ENCODE data around the gene PSMF1.

Gene PSMF1

DNA sequence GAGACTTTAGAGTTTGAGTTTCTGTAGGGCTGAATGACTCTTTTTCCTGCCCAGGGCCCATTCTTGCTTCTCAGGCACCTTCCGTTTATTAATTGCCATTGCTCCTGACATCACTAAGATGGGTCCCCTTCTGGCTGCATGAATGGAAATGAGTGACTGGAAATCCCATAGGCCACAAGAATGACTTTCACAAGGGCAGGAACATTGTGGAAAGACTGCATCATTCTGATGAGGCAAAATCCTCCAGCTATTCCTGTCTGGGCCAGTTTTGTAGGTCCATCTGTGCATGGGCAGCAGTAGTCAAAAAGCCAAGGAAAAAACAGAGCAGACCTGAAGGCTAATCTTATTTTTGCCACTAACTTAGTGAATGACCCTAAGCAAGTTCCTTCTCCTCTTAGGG lies 47.1 kb downstream of the PSMF1 start:
- no peak for DNase-seq

DNA sequence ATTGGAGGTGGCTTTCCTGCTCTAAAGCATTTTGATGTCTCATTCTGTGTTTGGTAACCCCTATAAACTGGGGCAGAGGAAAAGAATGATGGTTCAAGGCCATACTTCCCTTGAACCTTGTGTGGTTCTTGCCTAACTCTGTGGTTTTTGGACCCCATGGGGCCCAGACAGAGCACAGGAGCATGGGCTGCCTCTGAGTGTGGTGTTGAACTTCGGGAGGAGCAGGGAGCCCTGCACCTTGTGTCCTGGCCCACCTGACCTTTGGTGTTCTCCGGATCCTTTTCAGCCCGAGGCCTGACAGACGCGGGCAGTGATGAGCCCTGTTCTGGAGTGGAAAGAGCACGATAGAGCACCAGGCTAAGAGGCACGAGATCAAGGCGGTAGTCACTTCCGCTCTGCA lies 47.5 kb downstream of the PSMF1 start:
- DNase-seq: no peak

DNA sequence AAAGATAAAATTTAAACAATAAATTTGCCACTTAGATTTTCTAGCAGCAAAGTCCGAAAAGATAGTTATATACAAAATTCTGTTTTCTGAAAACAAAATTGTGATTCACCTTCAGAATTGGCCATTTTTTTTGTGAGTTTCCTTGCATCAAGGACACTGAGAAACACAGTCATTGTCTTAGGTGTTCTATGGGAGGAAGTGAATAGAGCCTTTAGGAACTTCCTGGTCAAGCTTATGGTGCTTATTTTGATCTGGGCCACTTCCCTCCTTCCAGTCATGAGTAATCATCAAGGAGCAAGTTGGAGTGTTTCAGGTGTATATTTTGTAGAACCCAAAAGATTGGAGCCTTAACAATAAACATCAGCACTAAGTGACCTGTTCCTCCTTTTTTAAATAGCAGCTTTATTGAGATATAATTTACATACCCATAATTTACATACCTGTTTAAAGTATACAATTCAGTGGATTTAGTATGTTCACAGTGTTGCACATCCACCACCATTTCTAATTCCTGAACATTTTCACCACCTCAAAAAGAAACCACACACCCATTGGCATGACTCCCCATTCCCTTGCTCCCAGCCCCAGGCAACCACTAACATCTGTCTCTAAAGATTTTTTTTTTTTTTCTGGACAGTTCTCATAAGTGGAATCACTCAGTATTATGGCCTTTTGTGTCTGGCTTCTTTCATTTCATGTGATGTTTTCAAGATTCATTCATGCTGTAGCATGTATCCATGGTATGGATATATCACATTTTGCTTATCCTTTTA lies 48.7 kb downstream of the PSMF1 start:
- no peak for DNase-seq

DNA sequence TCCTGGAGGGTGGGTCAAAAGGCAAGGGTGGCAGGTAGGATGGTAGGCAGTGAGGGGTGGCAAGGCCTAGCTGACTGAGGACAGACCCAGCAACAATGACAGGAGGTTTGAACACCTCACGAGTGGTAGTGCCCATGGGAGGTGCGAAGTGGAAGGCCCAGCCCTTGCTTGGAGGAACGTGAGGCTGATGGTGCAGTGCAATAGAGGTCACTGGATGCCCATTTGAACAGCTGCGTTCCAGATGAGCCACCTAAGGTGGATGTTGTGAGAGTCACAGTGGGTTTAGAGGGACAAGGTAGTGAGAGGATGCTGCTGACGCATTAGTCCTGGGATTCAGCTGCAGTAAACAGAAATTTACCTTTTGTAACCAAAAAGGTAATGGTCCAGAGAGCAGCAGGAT lies 50.8 kb downstream of the PSMF1 start:
- DNase-seq: no peak

DNA sequence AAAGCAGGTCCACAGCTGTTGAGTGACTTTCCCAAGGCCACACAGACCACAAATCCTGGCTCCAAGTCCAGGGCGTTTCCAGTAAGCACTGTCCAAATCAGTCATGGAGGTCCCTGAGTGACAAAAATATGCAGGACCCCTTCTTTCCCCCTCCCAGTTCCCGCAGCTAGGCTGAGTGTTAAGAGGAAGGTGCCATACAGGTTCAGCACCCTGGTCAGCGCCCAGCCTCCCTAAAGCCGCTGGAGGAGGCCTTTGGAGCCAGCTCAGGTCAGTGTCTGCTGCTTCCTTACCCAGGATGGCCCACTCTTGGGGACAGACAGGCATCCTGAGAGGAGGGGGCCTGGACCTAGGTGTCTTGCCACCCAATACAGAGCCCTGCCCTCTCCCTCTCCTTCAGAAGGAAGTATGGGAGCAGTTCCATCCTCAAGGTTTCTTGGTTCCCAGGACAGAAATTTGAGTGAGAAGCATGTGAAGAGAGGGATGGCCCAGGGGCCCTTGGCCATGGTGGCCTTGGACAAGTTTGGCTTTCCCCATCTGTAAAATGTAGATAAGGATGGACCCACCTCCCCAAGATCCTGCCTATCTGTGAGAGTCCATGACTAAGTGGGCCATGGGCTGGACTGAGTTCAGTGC lies 53.2 kb downstream of the PSMF1 start:
- no peak for DNase-seq

DNA sequence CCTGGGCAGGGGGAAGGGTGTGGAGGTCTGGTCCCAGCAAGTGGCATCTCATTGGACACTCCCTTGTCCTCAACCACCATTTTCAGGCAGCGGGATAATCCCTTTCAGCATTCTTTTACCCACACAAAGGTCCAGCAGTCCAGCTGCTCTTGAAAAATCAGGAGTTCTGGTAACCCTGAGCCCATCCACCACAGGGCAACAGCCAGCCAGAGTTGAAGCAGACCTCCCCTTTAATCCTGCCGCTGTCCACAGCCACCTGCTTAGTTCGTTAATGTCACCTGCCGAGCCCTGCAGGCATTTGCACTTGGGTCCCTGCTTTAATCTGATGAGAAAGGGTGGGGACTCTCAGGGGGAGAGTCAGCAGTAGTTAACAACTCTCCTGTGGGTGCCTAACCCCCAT lies 55.3 kb downstream of the PSMF1 start:
- no peak for DNase-seq

DNA sequence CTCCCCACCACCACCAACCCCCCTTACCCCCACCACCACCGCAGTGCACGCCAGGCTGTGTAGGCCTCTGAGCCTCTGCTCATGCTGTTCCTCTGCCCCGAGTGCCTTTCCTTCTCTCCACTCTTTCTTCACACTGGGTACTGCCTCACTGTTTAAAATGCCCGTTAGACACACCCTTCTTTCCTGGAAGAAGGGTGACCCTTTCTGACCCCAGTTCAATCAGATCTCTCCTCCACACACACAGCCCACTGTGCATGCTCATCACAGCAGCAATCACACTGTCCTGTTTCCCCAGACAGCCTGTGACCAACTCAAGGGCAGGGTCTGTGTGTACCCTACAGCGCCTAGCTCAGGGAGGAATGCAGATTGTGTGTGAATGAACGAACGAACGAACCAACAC lies 56.4 kb downstream of the PSMF1 start:
- no peak for DNase-seq

DNA sequence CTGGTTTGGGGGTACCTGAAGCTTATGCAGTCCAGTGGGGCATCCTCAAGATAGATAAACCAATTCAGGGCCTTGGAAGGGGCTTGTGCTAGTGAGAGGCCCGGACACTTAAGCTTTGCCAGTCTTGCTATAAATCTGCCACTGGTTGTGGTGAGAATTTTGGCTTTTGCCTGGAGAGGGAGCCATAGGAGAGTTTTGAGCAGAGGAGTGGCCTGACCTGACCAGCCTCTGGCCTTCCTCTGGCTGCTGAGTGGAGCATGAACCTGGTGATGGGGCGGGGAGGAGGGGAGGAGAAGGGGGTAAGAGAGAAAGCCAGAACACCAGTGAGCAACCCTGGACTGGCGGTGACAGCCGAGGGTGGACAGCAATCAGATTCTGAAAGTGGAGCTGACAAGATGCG lies 59.3 kb downstream of the PSMF1 start:
- DNase-seq: no peak

DNA sequence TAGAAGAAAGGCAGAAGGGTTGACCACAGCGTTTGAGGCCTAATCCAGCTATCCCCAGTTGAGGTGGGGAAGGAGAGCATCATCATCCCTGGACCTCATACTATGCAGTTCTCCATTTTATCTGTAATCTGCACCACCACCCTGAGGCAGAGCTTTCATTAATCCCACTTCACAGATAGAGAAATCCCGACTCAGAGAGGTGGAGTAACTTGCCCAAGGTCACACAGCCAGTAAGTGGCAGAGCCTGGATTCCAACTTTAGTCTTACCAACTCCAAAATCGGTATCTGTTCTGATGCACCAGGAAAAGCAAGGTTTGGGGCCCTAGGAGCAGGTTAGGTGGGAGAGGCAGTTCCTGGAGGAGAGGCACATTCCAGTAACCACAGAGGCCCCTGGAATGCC lies 59.7 kb downstream of the PSMF1 start:
- no peak for DNase-seq

DNA sequence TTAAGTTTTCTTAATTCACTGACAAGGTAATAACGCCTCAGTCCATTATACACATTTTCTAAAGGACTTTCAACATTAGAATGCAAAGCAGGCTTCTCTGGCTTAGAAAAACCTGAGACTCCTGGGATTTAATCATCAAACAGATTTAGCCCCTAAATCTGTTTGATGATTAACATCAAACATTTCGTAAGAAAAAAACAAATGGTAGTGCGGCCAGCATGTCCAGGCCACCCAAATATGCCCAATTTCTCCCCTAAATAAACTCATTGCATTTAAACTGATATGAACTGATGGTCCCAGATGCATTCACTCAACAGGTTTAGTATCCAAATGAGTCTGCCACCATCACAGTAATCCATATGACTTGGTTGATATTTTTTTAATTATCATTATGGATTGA lies 60.2 kb downstream of the PSMF1 start:
- DNase-seq: no peak

DNA sequence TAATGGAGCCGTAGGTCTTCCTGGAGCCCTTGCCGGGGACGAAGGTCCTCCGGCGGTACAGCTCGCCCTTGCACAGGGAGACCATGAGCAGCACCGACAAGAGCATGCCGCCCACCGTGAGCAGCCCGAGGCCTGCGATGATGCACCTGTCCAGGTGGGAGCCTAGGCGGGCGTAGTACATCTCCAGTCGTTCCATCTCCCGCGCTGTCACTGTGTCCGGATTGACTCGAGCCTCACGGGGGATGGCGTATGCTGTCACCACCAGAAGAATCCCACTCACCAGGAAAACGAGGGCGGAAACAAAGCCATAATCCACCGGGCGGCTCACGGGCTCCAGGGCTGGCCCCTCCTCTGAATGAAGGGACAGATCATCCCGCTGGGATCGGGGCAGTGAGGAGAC lies 62.5 kb downstream of the PSMF1 start:
- no peak for DNase-seq

DNA sequence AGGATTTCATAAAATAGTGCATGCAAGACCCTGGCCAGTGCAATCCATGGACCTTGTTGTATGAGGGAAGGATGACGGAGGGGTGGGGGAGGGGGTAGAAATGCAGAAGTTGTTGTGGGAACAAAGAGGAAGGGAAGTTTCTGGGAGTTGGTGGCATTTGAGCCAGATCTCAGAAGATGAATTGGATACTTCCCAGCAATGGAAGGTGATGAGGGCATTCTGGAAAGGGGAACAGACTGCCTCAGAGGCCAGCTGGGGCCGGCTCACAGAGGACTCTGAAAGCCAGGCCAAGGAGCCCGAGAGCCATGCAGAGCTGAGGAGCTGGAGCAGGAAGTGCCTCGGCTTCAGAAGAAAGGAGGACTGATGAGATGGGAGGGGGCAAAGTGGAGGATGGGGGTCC lies 63.7 kb downstream of the PSMF1 start:
- DNase-seq: no peak

DNA sequence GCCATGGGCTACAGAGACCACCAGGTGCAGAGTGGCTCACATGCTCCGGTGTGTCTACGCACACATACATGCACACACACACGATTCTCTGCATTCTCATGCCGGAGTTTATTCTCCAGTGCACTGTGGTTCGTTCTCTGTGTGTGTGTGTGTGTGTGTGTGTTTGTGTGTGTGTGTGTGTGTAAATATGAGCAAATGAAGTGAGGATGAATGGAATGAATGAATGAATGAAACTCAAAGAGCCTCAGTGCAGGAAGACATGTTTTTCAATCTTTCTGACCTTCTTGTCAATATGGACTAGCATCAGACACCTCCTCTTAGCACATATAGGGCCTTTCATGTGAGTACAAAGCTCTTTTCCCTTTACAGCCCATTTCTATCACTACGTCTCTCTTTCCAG lies 64.8 kb downstream of the PSMF1 start:
- DNase-seq: no peak

DNA sequence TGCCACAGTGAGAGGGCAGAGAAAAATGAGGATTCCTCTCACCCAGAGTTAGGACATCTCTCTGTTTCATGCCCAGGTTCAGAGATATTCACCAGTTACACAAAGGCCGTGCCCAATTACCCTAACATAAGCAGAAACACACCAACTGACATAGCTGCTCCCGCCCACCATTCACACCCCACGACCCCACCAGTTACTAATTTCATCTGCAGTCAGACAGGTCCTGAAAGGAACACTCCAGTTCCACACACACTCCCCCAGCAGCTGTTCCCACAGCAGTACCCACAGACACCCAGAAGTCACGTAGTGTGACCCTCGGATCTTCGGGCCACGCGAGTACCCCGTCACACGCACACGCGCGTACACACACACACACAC lies 65.8 kb downstream of the PSMF1 start:
- DNase-seq: no peak

DNA sequence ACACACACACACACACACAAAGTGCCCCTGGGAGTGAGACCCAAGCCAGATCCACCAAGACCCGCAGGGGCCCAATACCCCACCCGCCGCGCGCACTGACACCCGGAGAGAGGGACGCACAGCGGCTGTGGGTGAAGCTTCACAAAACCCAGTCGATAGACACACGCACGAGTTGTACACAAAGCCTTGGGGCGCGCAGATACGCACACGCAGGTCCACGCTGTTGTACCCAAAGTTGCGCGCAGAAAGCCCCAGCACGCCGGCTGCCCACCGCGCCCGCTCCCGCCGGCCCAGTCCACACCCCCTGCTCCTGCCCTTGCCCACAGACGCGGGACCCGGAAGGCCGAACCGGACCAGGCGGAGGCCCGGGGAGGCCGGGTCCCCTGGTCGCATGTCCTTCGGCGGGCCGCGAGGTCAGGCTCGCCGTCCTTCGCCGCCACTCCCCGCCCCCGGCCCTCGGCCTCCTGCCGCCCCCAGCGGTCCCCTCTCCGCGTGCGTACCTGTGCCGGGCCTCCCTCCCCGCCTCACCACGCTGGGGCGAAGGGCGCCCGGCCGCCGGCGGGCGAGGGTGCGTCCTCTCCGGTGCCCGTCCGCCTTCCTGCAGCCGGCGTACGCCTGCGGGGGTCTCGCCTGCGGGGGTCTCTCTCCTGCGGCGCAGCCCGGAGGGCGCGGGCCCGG lies 66.4 kb downstream of the PSMF1 start, which contains the start of gene TMEM74B:
TSS of gene TMEM74B (minus strand) at position 344 of the 678 bp plus-strand sequence. CDS start 1,180 bp downstream, outside the sequence.
- no peak for DNase-seq

DNA sequence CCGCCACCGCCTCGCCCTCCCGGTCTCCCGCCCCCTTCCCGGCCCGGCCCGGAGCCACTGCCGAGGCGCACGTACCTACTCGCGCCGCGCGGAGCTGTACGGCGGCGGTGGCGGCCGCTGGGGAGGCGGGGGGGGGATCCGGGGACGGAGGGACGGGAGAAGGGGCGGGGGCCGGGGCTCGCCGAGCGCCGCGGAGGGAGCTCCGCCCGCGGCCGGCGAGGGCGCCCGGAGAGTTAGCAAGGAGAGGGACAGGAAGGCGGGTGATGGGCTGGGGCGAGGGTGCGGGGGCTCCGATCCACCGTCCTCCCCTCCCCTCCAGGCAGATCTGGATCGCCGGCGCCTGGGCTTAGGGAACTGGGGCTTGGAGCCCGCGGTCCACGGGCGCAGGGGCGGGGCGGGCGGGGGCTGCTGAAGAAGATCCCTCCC lies 66.9 kb downstream of the PSMF1 start:
- DNase-seq: no peak

DNA sequence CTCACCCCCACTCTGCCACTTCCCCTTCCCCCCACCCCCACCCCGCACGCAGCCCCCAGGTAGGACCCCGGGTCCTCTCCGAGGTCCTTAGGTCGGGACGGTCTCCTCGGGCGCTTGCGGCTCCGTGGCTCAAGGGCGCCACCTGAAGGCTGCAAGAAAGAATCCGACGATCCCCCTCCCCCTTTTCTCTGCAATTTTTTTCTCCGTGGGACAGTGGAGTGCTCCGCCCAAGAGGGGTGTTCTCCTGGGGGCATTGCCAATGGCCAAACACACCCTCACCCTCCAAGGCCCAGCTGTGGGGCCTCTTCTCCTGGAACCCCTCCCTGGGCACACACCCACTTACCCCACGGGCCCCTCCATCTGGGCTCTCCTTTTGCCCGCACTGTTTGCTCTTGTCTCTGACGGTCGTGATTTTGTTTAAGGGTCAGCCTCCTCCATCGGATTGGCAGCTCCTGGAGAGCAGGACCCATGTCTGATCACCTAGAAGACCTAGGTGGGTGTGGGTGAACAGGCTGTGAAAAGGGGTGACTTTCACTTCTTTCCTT lies 67.5 kb downstream of the PSMF1 start:
- peak; percentile 13 for DNase-seq

DNA sequence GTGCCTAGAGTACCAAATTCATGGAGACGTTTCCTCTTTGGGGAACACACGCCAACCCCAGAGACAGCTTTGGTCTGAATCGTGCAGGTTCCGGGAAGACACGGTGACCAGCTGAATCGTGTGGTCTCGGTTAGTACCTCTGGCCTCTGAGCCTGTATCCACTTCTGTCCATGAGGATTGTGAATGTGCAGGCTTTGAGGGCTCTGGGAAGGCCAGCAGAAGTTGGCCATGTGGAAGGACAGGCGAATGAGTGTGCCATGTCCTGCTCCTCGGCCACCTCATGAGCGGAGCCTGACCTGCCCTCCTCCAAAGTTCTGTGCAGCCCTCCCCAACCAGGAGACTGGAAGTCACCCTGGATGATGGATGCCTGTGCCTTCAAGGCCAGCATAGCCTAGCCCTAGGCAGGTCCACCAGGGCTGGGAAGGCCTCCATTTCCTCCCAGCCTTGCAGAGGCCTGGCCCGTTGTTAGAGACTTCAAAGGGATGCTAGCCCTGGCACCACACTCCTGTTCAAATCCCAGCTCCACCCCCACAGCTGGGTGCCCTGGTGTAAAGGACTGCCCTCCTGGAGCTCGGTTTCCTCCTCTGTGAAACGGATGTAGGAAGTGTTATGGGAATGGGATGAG lies 68.1 kb downstream of the PSMF1 start:
- DNase-seq: no peak

DNA sequence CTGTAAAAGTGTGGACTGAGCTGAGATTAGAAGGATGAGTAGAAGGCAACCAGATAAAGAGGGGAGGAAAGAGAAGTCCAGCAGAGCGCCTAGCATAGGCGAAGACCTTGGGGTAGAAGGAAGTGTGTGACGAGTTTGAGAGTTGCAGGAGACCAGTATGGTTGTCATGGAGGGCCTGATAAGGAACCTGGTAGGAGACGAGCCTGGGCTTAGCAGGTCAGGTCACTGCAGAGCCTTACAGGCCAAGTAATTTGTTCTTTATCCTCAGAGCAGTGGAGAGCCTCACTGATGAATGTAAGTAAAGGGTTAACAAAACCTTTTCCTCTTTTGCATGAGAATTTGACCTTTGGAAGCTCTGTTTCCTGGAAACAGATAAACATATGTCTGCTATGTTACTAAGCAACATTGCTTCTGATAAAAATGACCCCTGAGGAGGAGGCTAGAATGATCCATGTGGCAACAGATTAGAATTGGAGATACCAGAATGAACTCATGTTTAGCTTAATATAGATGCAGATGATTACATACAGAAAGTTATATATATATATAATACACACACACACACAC lies 69.3 kb downstream of the PSMF1 start:
- no peak for DNase-seq

DNA sequence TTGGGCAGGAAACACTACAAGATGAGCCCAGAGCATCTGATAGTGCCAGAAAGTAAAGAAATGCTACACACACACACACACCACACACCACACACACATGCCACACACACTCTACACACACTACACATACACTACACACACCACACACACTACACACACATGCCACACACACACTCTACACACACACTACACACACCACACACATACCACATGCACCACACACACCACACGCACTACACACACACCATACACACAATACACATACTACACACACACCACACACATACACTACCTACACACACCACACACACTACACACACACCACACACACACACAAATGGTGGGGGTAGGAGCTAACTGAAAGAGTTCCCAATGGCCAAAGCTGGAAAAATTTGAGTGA lies 69.9 kb downstream of the PSMF1 start:
- no peak for DNase-seq

DNA sequence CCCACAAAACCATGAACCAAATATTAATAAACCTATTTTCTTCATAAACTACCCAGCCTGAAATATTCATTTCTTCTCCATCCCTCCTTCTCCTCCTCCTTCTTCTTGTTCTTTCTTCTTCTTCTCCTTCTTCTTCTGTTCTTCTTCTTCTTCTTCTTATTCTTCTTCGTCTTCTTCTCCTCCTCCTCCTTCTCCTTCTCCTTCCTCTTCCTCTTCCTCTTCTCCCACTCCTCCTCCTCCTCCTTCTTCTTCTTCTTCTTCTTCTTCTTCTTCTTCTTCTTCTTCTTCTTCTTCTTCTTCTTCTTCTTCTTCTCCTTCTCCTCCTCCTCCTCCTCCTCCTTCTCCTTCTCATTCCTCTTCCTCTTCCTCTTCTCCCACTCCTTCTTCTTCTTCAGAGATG lies 71.4 kb downstream of the PSMF1 start:
- no peak for DNase-seq

DNA sequence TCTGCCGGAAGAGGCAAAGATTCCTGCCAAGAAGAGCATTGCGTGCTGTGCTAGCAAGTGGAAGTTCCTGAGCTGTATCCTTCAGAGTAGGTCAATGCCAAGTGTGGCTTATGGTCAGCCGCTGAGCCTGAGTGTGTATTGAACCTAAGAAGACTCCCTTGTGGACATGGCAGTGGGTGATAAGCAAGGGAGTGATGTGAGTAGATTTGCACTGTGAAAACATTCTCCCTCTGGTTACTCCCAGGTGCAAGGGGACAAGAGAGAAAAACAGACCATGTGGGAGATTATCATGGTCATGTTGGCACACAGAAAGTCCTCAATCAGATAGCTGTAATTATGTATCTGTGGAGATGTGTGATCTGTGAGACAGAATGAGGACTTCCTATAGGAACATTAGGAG lies 72.4 kb downstream of the PSMF1 start:
- DNase-seq: no peak

DNA sequence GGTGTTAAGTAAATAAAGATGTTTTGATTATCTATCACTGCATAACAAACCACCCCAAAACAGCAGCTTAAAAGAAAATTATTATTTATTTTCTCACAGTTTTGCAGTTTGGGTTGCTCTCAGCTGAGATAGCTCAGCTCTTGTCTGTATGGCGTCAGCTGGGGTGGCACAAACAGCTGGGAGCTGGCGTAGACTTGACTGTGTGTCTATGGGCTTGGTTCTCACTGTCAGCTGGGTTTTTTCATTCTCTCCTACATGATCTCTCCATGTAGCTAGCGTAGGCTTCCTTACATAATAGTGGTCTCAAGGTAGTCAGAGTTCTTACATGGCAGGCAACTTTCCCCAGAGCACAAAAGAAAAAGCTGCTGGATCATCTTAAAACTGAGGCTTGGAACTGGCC lies 72.9 kb downstream of the PSMF1 start:
- no peak for DNase-seq

Data from effector CD4-positive, alpha-beta T cell (primary cell).